ENCODE data around the gene ARMH1. TPM values are rescaled to one million over a fixed set of nuclear protein-coding genes. Genes with fewer than 3 reads are reported as not detected.

ARMH1 gene
- total RNA-seq, 1 experiment from 2014 or later: 0.65 TPM

GRCh38 chr1:44693900-44694299 is 19.4 kb downstream of the ARMH1 start:
- CTCF ChIA-PET: interaction anchor here (0.6 kb wide), 1 partner anchor 12 kb away, joined by 3 read pairs; no protein-coding TSS in a partner anchor
- H3K9me3 Mint-ChIP-seq (ENCODE audit: unreplicated experiment): no peaks in the 10 kb centered on the region
- POLR2A ChIA-PET: interaction anchor here (2.3 kb wide), 1 partner anchor 28 kb away, joined by 6 read pairs; no protein-coding TSS in a partner anchor
- TF ChIP-seq, protein P1, sequence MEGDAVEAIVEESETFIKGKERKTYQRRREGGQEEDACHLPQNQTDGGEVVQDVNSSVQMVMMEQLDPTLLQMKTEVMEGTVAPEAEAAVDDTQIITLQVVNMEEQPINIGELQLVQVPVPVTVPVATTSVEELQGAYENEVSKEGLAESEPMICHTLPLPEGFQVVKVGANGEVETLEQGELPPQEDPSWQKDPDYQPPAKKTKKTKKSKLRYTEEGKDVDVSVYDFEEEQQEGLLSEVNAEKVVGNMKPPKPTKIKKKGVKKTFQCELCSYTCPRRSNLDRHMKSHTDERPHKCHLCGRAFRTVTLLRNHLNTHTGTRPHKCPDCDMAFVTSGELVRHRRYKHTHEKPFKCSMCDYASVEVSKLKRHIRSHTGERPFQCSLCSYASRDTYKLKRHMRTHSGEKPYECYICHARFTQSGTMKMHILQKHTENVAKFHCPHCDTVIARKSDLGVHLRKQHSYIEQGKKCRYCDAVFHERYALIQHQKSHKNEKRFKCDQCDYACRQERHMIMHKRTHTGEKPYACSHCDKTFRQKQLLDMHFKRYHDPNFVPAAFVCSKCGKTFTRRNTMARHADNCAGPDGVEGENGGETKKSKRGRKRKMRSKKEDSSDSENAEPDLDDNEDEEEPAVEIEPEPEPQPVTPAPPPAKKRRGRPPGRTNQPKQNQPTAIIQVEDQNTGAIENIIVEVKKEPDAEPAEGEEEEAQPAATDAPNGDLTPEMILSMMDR (IDR thresholded peaks at IDR 0.05; ENCODE audit: unreplicated experiment): no peak
- no peaks in the 10 kb centered on the region for H3K27me3 Mint-ChIP-seq (ENCODE audit: insufficient read depth, unreplicated experiment)
- peaks cover 6% of the 10 kb centered on the region for H3K4me1 Mint-ChIP-seq (ENCODE audit: insufficient read depth, unreplicated experiment)
- DNase-seq (ENCODE audit: unreplicated experiment): no peak
- no TSS peak for BruUV-seq (replicated peaks)
- H3K36me3 Mint-ChIP-seq (ENCODE audit: insufficient read depth, unreplicated experiment): no peaks in the 10 kb centered on the region
- no peak overlapping the region for H3K27ac Mint-ChIP-seq (ENCODE audit: low read depth, unreplicated experiment)
- no peak overlapping the region for H3K4me3 Mint-ChIP-seq (ENCODE audit: unreplicated experiment)
- intact Hi-C loops (cut with micrococcal nuclease): no loop called here

- ChIA-PET CTCF (no interaction called here), POLR2A (no interaction called here)
- Mint-ChIP-seq H3K27me3 (ENCODE audit: insufficient read depth, unreplicated experiment) (no peaks in the 10 kb centered on the region), H3K9me3 (ENCODE audit: unreplicated experiment) (no peaks in the 10 kb centered on the region), H3K4me3 (ENCODE audit: unreplicated experiment) (no peak overlapping the region), H3K4me1 (ENCODE audit: insufficient read depth, unreplicated experiment) (peaks cover 6% of the 10 kb centered on the region), H3K36me3 (ENCODE audit: insufficient read depth, unreplicated experiment) (no peaks in the 10 kb centered on the region), H3K27ac (ENCODE audit: low read depth, unreplicated experiment) (no peak overlapping the region)
- intact Hi-C loops (cut with micrococcal nuclease): no loop called here
- no TSS peak for BruUV-seq (replicated peaks)
- TF ChIP-seq, protein P1 (IDR thresholded peaks at IDR 0.05; ENCODE audit: unreplicated experiment): no peak
- no peak for DNase-seq (ENCODE audit: unreplicated experiment)
Observed at GRCh38 chr1:44694863-44695478, 20.5 kb downstream of the ARMH1 start.

GRCh38 chr1:44695671-44696070 is 21.2 kb downstream of the ARMH1 start:
- DNase-seq (ENCODE audit: unreplicated experiment): no peak
- POLR2A ChIA-PET: interaction anchor here (2.5 kb wide), 1 partner anchor 26 kb away, joined by 8 read pairs; no protein-coding TSS in a partner anchor
- H3K4me1 Mint-ChIP-seq (ENCODE audit: insufficient read depth, unreplicated experiment): peaks cover 6% of the 10 kb centered on the region
- H3K4me3 Mint-ChIP-seq (ENCODE audit: unreplicated experiment): no peak overlapping the region
- intact Hi-C loops (cut with micrococcal nuclease): no loop called here
- TF ChIP-seq, protein P1 (IDR thresholded peaks at IDR 0.05; ENCODE audit: unreplicated experiment): no peak
- H3K36me3 Mint-ChIP-seq (ENCODE audit: insufficient read depth, unreplicated experiment): no peaks in the 10 kb centered on the region
- H3K27me3 Mint-ChIP-seq (ENCODE audit: insufficient read depth, unreplicated experiment): no peaks in the 10 kb centered on the region
- H3K27ac Mint-ChIP-seq (ENCODE audit: low read depth, unreplicated experiment): no peak overlapping the region
- CTCF ChIA-PET: no interaction called here
- H3K9me3 Mint-ChIP-seq (ENCODE audit: unreplicated experiment): no peaks in the 10 kb centered on the region
- no TSS peak for BruUV-seq (replicated peaks)

DNA sequence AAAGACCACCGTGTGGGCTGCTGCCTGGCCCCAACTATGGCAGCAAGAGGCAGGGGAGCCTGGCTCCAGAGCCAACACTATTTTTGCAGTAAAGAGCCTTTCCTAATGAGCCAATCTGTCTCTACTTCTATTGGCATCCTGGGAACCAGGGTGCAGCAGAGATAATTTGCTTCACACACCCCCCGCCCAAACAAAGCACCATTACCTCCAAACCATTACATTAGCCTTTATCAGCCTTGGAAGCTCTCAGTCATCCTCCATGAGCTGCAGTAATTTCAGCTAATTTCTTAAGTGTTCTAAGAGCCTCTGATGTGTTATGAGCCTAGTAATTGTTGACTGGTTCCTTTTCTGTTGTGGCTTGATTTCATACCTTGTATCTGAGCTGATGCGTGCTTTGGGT is 21.6 kb downstream of the ARMH1 start:
- Mint-ChIP-seq H3K9me3 (ENCODE audit: unreplicated experiment) (no peaks in the 10 kb centered on the region), H3K4me3 (ENCODE audit: unreplicated experiment) (no peak overlapping the region), H3K36me3 (ENCODE audit: insufficient read depth, unreplicated experiment) (no peaks in the 10 kb centered on the region), H3K27me3 (ENCODE audit: insufficient read depth, unreplicated experiment) (no peaks in the 10 kb centered on the region), H3K27ac (ENCODE audit: low read depth, unreplicated experiment) (no peak overlapping the region), H3K4me1 (ENCODE audit: insufficient read depth, unreplicated experiment) (peaks cover 6% of the 10 kb centered on the region)
- TF ChIP-seq, protein P1 (IDR thresholded peaks at IDR 0.05; ENCODE audit: unreplicated experiment): no peak
- ChIA-PET POLR2A (interaction anchor here (2.5 kb wide), 1 partner anchor 26 kb away, joined by 8 read pairs; no protein-coding TSS in a partner anchor), CTCF (interaction anchor here (0.9 kb wide), 1 partner anchor 101 kb away, joined by 3 read pairs; no protein-coding TSS in a partner anchor)
- BruUV-seq (replicated peaks): no TSS peak
- intact Hi-C loops (cut with micrococcal nuclease): no loop called here
- DNase-seq (ENCODE audit: unreplicated experiment): no peak

Data from MCF 10A (cell line).